Liver (tissue), 9 donors: ENCODE results near the gene POT1. TPM values are rescaled to one million over a fixed set of nuclear protein-coding genes. Genes with fewer than 3 reads are reported as not detected.

Experiments used
- DNase-seq: peaks from one replicate; pipeline ENCODE4 v3.0.0-alpha.2; 2017; ENCODE audit warnings: low spot score
- H3K27ac ChIP-seq, 2 donors: one replicate each; pipeline ENCODE4 v1.7.0; 2013; ENCODE audit warnings: inconsistent platforms in 2 of 2, low read length in 2 of 2, control low read depth in 1 of 2, low read depth in 1 of 2, mild to moderate bottlenecking in 1 of 2
- H3K27me3 ChIP-seq, 4 donors: one replicate each; pipeline versions ENCODE4 v1.6.1 to v1.7.0; 2013; ENCODE audit warnings: low read length in 3 of 4, inconsistent platforms in 1 of 4, mild to moderate bottlenecking in 1 of 4, moderate library complexity in 1 of 4; ENCODE audit not compliant: control insufficient read depth in 4 of 4, insufficient read depth in 4 of 4
- H3K36me3 ChIP-seq, 4 donors: one replicate each; pipeline versions ENCODE4 v1.6.1 to v1.7.0; 2013; ENCODE audit warnings: low read length in 3 of 4, mild to moderate bottlenecking in 3 of 4, low read depth in 1 of 4, moderate library complexity in 1 of 4; ENCODE audit not compliant: control insufficient read depth in 4 of 4, insufficient read depth in 3 of 4
- H3K4me1 ChIP-seq, 4 donors: one replicate each; pipeline versions ENCODE4 v1.6.1 to v1.7.0; 2013; ENCODE audit warnings: low read length in 3 of 4, mild to moderate bottlenecking in 3 of 4, moderate library complexity in 1 of 4; ENCODE audit not compliant: control insufficient read depth in 4 of 4, insufficient read depth in 4 of 4
- H3K4me3 ChIP-seq, 3 donors: one replicate each; pipeline versions ENCODE4 v1.6.1 to v1.7.0; 2013; ENCODE audit warnings: low read length in 3 of 3, control low read depth in 1 of 3, low read depth in 1 of 3, mild to moderate bottlenecking in 1 of 3
- H3K9ac ChIP-seq, 2 donors: one replicate each; pipeline ENCODE4 v1.7.0; 2013; ENCODE audit warnings: low read length in 2 of 2, mild to moderate bottlenecking in 2 of 2, moderate library complexity in 2 of 2, control low read depth in 1 of 2, low read depth in 1 of 2
- H3K9me3 ChIP-seq, 4 donors: one replicate each; pipeline versions ENCODE4 v1.6.1 to v1.7.0; 2013; ENCODE audit warnings: low read length in 3 of 4; ENCODE audit not compliant: control insufficient read depth in 4 of 4
- EGR1 ChIP-seq, 2 donors: IDR thresholded peaks; 2 replicates each; pipeline ENCODE4 v1.6.1; 2016 to 2018; ENCODE audit warnings: antibody characterized with exemption in 2 of 2, low read depth in 2 of 2
- FOXA1 ChIP-seq: IDR thresholded peaks from 2 replicates; pipeline ENCODE4 v1.6.1; 2016; ENCODE audit warnings: antibody characterized with exemption
- FOXA2 ChIP-seq: IDR thresholded peaks from 2 replicates; pipeline ENCODE4 v1.6.1; 2016; ENCODE audit warnings: antibody characterized with exemption
- GABPA ChIP-seq, 2 donors: IDR thresholded peaks in 1 of 2; conservative IDR thresholded peaks in 1 of 2; 2 replicates each; pipeline ENCODE4 v1.6.1; 2016; ENCODE audit warnings: antibody characterized with exemption in 2 of 2, mild to moderate bottlenecking in 1 of 2, moderate library complexity in 1 of 2
- HNF4A ChIP-seq, 2 donors: conservative IDR thresholded peaks; 2 replicates each; pipeline ENCODE4 v1.6.1; 2016; ENCODE audit warnings: antibody characterized with exemption in 2 of 2, mild to moderate bottlenecking in 2 of 2
- HNF4G ChIP-seq: IDR thresholded peaks from 2 replicates; pipeline ENCODE4 v1.6.1; 2016; ENCODE audit warnings: antibody characterized with exemption
- JUND ChIP-seq, 2 donors: IDR thresholded peaks; 2 replicates each; pipeline ENCODE4 v1.6.1; 2016; ENCODE audit warnings: antibody characterized with exemption in 2 of 2
- NR2F2 ChIP-seq: IDR thresholded peaks from 2 replicates; pipeline ENCODE4 v1.6.1; 2016; ENCODE audit warnings: antibody characterized with exemption
- RAD21 ChIP-seq, 2 donors: IDR thresholded peaks; 2 replicates each; pipeline ENCODE4 v1.6.1; 2016; ENCODE audit warnings: antibody characterized with exemption in 2 of 2, mild to moderate bottlenecking in 2 of 2
- RXRA ChIP-seq, 2 donors: IDR thresholded peaks; 2 replicates each; pipeline ENCODE4 v1.6.1; 2017 to 2018; ENCODE audit warnings: antibody characterized with exemption in 2 of 2, mild to moderate bottlenecking in 1 of 2
- SP1 ChIP-seq: IDR thresholded peaks from 2 replicates; pipeline ENCODE4 v1.6.1; 2018; ENCODE audit warnings: antibody characterized with exemption, mild to moderate bottlenecking
- TAF1 ChIP-seq: conservative IDR thresholded peaks from 2 replicates; pipeline ENCODE4 v1.6.1; 2016; ENCODE audit warnings: antibody characterized with exemption, mild to moderate bottlenecking
- YY1 ChIP-seq: IDR thresholded peaks from 2 replicates; pipeline ENCODE4 v1.6.1; 2016; ENCODE audit warnings: antibody characterized with exemption, mild to moderate bottlenecking
- WGBS: extraction: QIAGEN DNeasy Blood & Tissue Kit; methylation state at CpG from one replicate; pipeline ENCODE4 v1.1.7; 2013; 5-methylcytosine and 5-hydroxymethylcytosine counted together
- polyA plus RNA-seq, 2 donors: library from polyadenylated mRNA; stranded (reverse) in 1 of 2; unstranded in 1 of 2; fragments of 200-250 nt in 1 of 2; fragments of >200 nt in 1 of 2; fragmentation: Nextera tagmentation in 1 of 2; extraction: Ambion mirVana in 1 of 2; gene quantifications; one replicate each; pipeline versions ENCODE4 v1.2.1 to v1.2.3, GENCODE V29; 2013 to 2015
- total RNA-seq, 2 donors: library from RNA; depleted of rRNA; stranded (reverse); fragments of >200 nt; gene quantifications; one replicate each; pipeline ENCODE4 v1.2.3, GENCODE V29; 2014
- TF ChIP-seq, protein P1 (sequence below): fragments of 150-350 bp; IDR thresholded peaks from 2 replicates; pipeline ENCODE4 v1.5.1; 2017; ENCODE audit warnings: improper control_type of control experiment, low read depth, low read length; ENCODE audit not compliant: missing input control
- TF ChIP-seq, protein P2 (sequence below): IDR thresholded peaks from 2 replicates; pipeline ENCODE4 v1.6.1; 2016; ENCODE audit warnings: antibody characterized with exemption
- TF ChIP-seq, protein P3 (sequence below): IDR thresholded peaks from 2 replicates; pipeline ENCODE4 v1.6.1; 2016; ENCODE audit warnings: antibody characterized with exemption
- TF ChIP-seq, protein P4 (sequence below): IDR thresholded peaks from 2 replicates; pipeline ENCODE4 v1.6.1; 2016; ENCODE audit warnings: antibody characterized with exemption, mild to moderate bottlenecking
- TF ChIP-seq, protein P5 (sequence below): IDR thresholded peaks from 2 replicates; pipeline ENCODE4 v1.6.1; 2016; ENCODE audit warnings: antibody characterized with exemption
- donor health status: healthy.
- donor health status: healthy.
- donor health status: healthy.
- donor health status: healthy.
- donor health status: healthy.

POT1 gene
- total and polyA plus RNA-seq, 4 donors, result 4.9 to 35.5 (median 8.5) TPM

DNA sequence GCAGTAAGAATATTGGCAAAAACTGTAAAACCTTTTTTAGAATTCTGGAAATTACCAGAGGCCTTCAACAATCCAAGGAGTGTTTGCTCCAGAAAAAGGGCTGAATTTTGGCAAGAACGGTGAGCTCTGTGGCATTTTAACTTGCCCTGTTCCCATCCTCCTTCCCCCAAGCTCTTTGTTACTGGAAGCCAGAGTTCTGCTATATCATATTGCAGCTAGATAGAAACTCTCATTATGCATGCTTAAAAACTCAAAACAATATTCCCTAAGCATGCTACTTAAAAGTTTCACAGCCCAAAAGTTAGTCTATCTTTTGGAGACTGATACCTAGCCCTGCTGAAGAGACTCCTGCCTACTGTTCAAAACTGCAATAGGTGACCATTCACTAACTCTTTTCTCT is 93.5 kb downstream of the POT1 start:
- Histone ChIP-seq H3K9ac (no peak overlapping the region), H3K4me1 (no peaks in the 10 kb centered on the region), H3K27me3 (no peaks in the 10 kb centered on the region), H3K36me3 (peaks cover 0 to 4% (median 2%) of the 10 kb centered on the region in 4 donors), H3K9me3 (no peaks in the 10 kb centered on the region), H3K27ac (no peak overlapping the region), H3K4me3 (no peak overlapping the region)
- 93% methylated on average over 1 of the region's 1 CpG for WGBS
- DNase-seq, result no peak
- TF ChIP-seq, protein P1, sequence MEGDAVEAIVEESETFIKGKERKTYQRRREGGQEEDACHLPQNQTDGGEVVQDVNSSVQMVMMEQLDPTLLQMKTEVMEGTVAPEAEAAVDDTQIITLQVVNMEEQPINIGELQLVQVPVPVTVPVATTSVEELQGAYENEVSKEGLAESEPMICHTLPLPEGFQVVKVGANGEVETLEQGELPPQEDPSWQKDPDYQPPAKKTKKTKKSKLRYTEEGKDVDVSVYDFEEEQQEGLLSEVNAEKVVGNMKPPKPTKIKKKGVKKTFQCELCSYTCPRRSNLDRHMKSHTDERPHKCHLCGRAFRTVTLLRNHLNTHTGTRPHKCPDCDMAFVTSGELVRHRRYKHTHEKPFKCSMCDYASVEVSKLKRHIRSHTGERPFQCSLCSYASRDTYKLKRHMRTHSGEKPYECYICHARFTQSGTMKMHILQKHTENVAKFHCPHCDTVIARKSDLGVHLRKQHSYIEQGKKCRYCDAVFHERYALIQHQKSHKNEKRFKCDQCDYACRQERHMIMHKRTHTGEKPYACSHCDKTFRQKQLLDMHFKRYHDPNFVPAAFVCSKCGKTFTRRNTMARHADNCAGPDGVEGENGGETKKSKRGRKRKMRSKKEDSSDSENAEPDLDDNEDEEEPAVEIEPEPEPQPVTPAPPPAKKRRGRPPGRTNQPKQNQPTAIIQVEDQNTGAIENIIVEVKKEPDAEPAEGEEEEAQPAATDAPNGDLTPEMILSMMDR, result no peak
- TF ChIP-seq HNF4G, result no peak
- no peak for TF ChIP-seq FOXA1
- TF ChIP-seq SP1, result no peak
- no peak for TF ChIP-seq RXRA (IDR thresholded peaks at IDR 0.05)
- TF ChIP-seq, protein P2, sequence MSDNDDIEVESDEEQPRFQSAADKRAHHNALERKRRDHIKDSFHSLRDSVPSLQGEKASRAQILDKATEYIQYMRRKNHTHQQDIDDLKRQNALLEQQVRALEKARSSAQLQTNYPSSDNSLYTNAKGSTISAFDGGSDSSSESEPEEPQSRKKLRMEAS, result no peak
- TF ChIP-seq NR2F2, result no peak
- TF ChIP-seq, protein P3, sequence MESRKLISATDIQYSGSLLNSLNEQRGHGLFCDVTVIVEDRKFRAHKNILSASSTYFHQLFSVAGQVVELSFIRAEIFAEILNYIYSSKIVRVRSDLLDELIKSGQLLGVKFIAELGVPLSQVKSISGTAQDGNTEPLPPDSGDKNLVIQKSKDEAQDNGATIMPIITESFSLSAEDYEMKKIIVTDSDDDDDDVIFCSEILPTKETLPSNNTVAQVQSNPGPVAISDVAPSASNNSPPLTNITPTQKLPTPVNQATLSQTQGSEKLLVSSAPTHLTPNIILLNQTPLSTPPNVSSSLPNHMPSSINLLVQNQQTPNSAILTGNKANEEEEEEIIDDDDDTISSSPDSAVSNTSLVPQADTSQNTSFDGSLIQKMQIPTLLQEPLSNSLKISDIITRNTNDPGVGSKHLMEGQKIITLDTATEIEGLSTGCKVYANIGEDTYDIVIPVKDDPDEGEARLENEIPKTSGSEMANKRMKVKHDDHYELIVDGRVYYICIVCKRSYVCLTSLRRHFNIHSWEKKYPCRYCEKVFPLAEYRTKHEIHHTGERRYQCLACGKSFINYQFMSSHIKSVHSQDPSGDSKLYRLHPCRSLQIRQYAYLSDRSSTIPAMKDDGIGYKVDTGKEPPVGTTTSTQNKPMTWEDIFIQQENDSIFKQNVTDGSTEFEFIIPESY, result no peak
- TF ChIP-seq EGR1 (IDR thresholded peaks at IDR 0.05; ENCODE audit: low read depth in 2 of 2), result no peak
- TF ChIP-seq JUND (IDR thresholded peaks at IDR 0.05), result no peak
- no peak for TF ChIP-seq HNF4A (conservative IDR thresholded peaks at IDR 0.05)
- no peak for TF ChIP-seq GABPA (IDR thresholded peaks at IDR 0.05 in 1 of 2, conservative IDR thresholded peaks at IDR 0.05 in 1 of 2)
- TF ChIP-seq, protein P4, sequence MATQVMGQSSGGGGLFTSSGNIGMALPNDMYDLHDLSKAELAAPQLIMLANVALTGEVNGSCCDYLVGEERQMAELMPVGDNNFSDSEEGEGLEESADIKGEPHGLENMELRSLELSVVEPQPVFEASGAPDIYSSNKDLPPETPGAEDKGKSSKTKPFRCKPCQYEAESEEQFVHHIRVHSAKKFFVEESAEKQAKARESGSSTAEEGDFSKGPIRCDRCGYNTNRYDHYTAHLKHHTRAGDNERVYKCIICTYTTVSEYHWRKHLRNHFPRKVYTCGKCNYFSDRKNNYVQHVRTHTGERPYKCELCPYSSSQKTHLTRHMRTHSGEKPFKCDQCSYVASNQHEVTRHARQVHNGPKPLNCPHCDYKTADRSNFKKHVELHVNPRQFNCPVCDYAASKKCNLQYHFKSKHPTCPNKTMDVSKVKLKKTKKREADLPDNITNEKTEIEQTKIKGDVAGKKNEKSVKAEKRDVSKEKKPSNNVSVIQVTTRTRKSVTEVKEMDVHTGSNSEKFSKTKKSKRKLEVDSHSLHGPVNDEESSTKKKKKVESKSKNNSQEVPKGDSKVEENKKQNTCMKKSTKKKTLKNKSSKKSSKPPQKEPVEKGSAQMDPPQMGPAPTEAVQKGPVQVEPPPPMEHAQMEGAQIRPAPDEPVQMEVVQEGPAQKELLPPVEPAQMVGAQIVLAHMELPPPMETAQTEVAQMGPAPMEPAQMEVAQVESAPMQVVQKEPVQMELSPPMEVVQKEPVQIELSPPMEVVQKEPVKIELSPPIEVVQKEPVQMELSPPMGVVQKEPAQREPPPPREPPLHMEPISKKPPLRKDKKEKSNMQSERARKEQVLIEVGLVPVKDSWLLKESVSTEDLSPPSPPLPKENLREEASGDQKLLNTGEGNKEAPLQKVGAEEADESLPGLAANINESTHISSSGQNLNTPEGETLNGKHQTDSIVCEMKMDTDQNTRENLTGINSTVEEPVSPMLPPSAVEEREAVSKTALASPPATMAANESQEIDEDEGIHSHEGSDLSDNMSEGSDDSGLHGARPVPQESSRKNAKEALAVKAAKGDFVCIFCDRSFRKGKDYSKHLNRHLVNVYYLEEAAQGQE, result no peak
- TF ChIP-seq RAD21 (IDR thresholded peaks at IDR 0.05), result no peak
- TF ChIP-seq, protein P5, sequence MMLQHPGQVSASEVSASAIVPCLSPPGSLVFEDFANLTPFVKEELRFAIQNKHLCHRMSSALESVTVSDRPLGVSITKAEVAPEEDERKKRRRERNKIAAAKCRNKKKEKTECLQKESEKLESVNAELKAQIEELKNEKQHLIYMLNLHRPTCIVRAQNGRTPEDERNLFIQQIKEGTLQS, result no peak
- no peak for TF ChIP-seq FOXA2
- no peak for TF ChIP-seq YY1
- TF ChIP-seq TAF1, result no peak
